ENCODE data around the gene LYPD4.

GRCh38 chr19:41859618-41860418 lies 15.3 kb upstream of the LYPD4 start, which contains the start of gene RPS19:
- TF ChIP-seq EP300 (IDR thresholded peaks at IDR 0.05) (no peak), CTCF (IDR thresholded peaks at IDR 0.05) (peak in 3 of 4 experiments; percentile 68 to 92 (median 89)), POLR2AphosphoS5 (IDR thresholded peaks at IDR 0.05) (peak; percentile 95), POLR2A (IDR thresholded peaks at IDR 0.05) (peak; percentile 85 to 88)
